K562 (cell line): Measurements from ENCODE around the gene CST4. TPM values are rescaled to one million over a fixed set of nuclear protein-coding genes. Genes with fewer than 3 reads are reported as not detected.

ENCODE experiments used
- ATAC-seq: fragments of 200-7000 bp; cut with Tn5 transposase; 3 replicates; pipeline ENCODE4 v1.9.1; 2020; ENCODE audit warnings: moderate library complexity
- BruUV-seq: library from RNA; stranded (reverse); fragments of 400-500 nt; replicated peaks from 2 replicates; lab custom pipeline; 2021; lab: Mats Ljungman, UMichigan
- CTCF ChIA-PET: fragments of 300-600 bp; formaldehyde crosslinking; extraction: SDS; loops from one replicate; lab custom pipeline; 2021; ENCODE audit warnings: low intra/inter-chr PET ratio; lab: Yijun Ruan, JAX
- POLR2A ChIA-PET: fragments of 300-600, 350-650 bp; sonication (Branson Sonifier 250); formaldehyde crosslinking; extraction: SDS; loops from one replicate; lab custom pipeline; 2021; ENCODE audit warnings: antibody characterized with exemption, inconsistent platforms; lab: Yijun Ruan, JAX
- DNase-seq, 4 experiments: peaks; one replicate each; pipeline versions ENCODE4 v3.0.0 to v3.0.0-alpha.2; 2011 to 2018; ENCODE audit warnings: low spot score in 3 of 4, mixed read lengths in 3 of 4; ENCODE audit errors: extremely low read depth in 1 of 4
- FAIRE-seq: peaks from 2 replicates; lab custom pipeline; 2011; peaks lifted over from hg19 to GRCh38; lab: Jason Lieb, UNC
- H2AFZ ChIP-seq: 2 replicates; pipeline ENCODE4 v1.6.0; 2011; ENCODE audit warnings: low read depth, low read length, control low read depth, inconsistent platforms
- H3K27ac ChIP-seq: fragments of 200-600 bp; 3 replicates; pipeline ENCODE4 v1.8.0; 2011; ENCODE audit warnings: low read depth, mild to moderate bottlenecking, control low read depth, inconsistent platforms, low read length, moderate library complexity, mixed read lengths; ENCODE audit errors: extremely low read depth
- H3K27me3 ChIP-seq, 2 experiments: fragments of 300-600 bp in 1 of 2; 2 replicates in 1 of 2; 3 replicates in 1 of 2; pipeline versions ENCODE4 v1.6.0 to v1.8.0; 2011; ENCODE audit warnings: inconsistent platforms in 2 of 2, low read length in 2 of 2, mild to moderate bottlenecking in 1 of 2, mixed read lengths in 1 of 2, moderate library complexity in 1 of 2; ENCODE audit not compliant: control insufficient read depth in 2 of 2, insufficient read depth in 2 of 2
- H3K36me3 ChIP-seq: fragments of 300-600 bp; 3 replicates; pipeline ENCODE4 v1.8.0; 2011; ENCODE audit warnings: mild to moderate bottlenecking, low read length, inconsistent platforms; ENCODE audit not compliant: control insufficient read depth, insufficient read depth
- H3K4me1 ChIP-seq, 2 experiments: fragments of 200-600 bp in 1 of 2; replicated peaks in 1 of 2; 2 replicates in 1 of 2; 3 replicates in 1 of 2; pipeline versions ENCODE4 v1.5.1 to v1.8.0; 2011; ENCODE audit warnings: inconsistent platforms in 2 of 2, low read length in 2 of 2, mild to moderate bottlenecking in 1 of 2, mixed read lengths in 1 of 2, moderate library complexity in 1 of 2; ENCODE audit not compliant: control insufficient read depth in 2 of 2, insufficient read depth in 2 of 2
- H3K4me2 ChIP-seq: 2 replicates; pipeline ENCODE4 v1.6.1; 2011; ENCODE audit warnings: low read length, control low read depth, inconsistent platforms, mixed read lengths; ENCODE audit not compliant: insufficient read depth
- H3K4me3 ChIP-seq: fragments of 200-600 bp; sonication (generic), shearing (Covaris generic); 2 replicates; pipeline ENCODE4 v1.5.1; 2016; ENCODE audit warnings: control low read depth, inconsistent platforms
- H3K79me2 ChIP-seq: fragments of 200-600 bp; 3 replicates; pipeline ENCODE4 v1.8.0; 2011; ENCODE audit warnings: low read length, inconsistent platforms; ENCODE audit not compliant: control insufficient read depth, insufficient read depth
- H3K9ac ChIP-seq, 2 experiments: 2 replicates each; pipeline versions ENCODE4 v1.6.0 to v1.6.1; 2011; ENCODE audit warnings: low read depth in 2 of 2, low read length in 2 of 2, control low read depth in 1 of 2, inconsistent platforms in 1 of 2, mild to moderate bottlenecking in 1 of 2, mixed read lengths in 1 of 2; ENCODE audit not compliant: insufficient read depth in 1 of 2
- H3K9me1 ChIP-seq: one replicate; pipeline ENCODE4 v1.6.0; 2011; ENCODE audit warnings: inconsistent platforms, mild to moderate bottlenecking, low read length, moderate library complexity; ENCODE audit not compliant: control insufficient read depth, insufficient read depth
- H3K9me3 ChIP-seq: replicated peaks from 2 replicates; pipeline ENCODE4 v1.5.1; 2011; ENCODE audit warnings: low read depth, low read length, inconsistent platforms; ENCODE audit not compliant: control insufficient read depth, insufficient read depth
- H4K20me1 ChIP-seq: replicated peaks from 2 replicates; pipeline ENCODE4 v1.6.1; 2011; ENCODE audit warnings: low read length, inconsistent platforms, mixed read lengths; ENCODE audit not compliant: control insufficient read depth, insufficient read depth
- CBX1 ChIP-seq: sonication (generic); IDR thresholded peaks from 2 replicates; pipeline ENCODE4 v1.6.1; 2016; ENCODE audit warnings: antibody characterized with exemption, low read depth, mild to moderate bottlenecking
- HEY1 ChIP-seq: fragments of 250-450 bp; sonication (Bioruptor Pico); IDR thresholded peaks from 2 replicates; pipeline ENCODE4 v1.5.0; 2020; ENCODE audit warnings: mild to moderate bottlenecking, moderate library complexity, borderline replicate concordance
- NR2C1 ChIP-seq, 2 experiments: fragments of 450-650 bp; IDR thresholded peaks; 2 replicates each; pipeline ENCODE4 v1.6.1; 2017; ENCODE audit warnings: mild to moderate bottlenecking in 2 of 2, antibody characterized with exemption in 1 of 2, inconsistent platforms in 1 of 2, missing compliant biosample characterization in 1 of 2, missing genetic modification characterization in 1 of 2
- PRPF4 ChIP-seq: fragments of 200-400 bp; formaldehyde crosslinking; IDR thresholded peaks from one replicate; pipeline ENCODE4 v1.6.1; 2017; ENCODE audit warnings: low read length, low read depth, mild to moderate bottlenecking; ENCODE audit not compliant: insufficient read depth, poor library complexity, severe bottlenecking
- RUNX1 ChIP-seq: sonication (generic); IDR thresholded peaks from 2 replicates; pipeline ENCODE4 v1.6.1; 2016; ENCODE audit warnings: antibody characterized with exemption, low read depth
- SUPT5H ChIP-seq: fragments of 450-650 bp; IDR thresholded peaks from 2 replicates; pipeline ENCODE4 v1.6.1; 2016
- TSHZ1 ChIP-seq: fragments of 250-450 bp; sonication (Bioruptor Pico); IDR thresholded peaks from 2 replicates; pipeline ENCODE4 v1.4.0; 2020; ENCODE audit warnings: mild to moderate bottlenecking, moderate library complexity
- ZNF583 ChIP-seq: fragments of 250-450 bp; sonication (Bioruptor Pico); IDR thresholded peaks from 2 replicates; pipeline ENCODE4 v1.4.0; 2020
- ZNF830 ChIP-seq: fragments of 250-450 bp; sonication (Bioruptor Pico); IDR thresholded peaks from 2 replicates; pipeline ENCODE4 v1.5.0; 2021; ENCODE audit warnings: mild to moderate bottlenecking
- WGBS: fragments of 100-300 bp; shearing (Covaris generic); methylation state at CpG from one replicate; pipeline ENCODE4 v1.1.6; 2016; ENCODE audit warnings: low coverage, mixed read lengths; ENCODE audit not compliant: insufficient coverage; ENCODE audit errors: missing lambda C conversion rate; 5-methylcytosine and 5-hydroxymethylcytosine counted together
- in situ Hi-C: fragments of 300-500 bp; cut with MboI; formaldehyde crosslinking; loops from 4 replicates; pipeline ENCODE4 v1.15.0; 2018; ENCODE audit warnings: inconsistent platforms, mixed read lengths
- intact Hi-C: fragments of 100-400 bp; cut with micrococcal nuclease; formaldehyde crosslinking; loops from 2 replicates; pipeline ENCODE4 v1.14.2; 2022
- polyA plus RNA-seq, 8 experiments: library from polyadenylated mRNA; depleted of rRNA in 4 of 8; stranded (reverse) in 5 of 8; unstranded in 3 of 8; fragments of >200 nt; fragmentation: Nextera tagmentation in 2 of 8; fragmentation: Illumina TruSeq in 1 of 8; extraction: Ambion mirVana in 2 of 8; extraction: Trizol in 1 of 8; gene quantifications; 2 replicates each; pipeline versions ENCODE4 v1.2.1 to v1.2.3, GENCODE V29; 2011 to 2014; ENCODE audit warnings: inconsistent platforms in 1 of 8, missing spikeins in 1 of 8
- total RNA-seq, 7 experiments: library from RNA; depleted of rRNA in 6 of 7; stranded (reverse); fragments of >200 nt in 6 of 7; fragmentation: Illumina TruSeq in 2 of 7; extraction: Trizol in 2 of 7; gene quantifications; 2 replicates each; pipeline versions ENCODE4 v1.2.1 to v1.2.3, GENCODE V29; 2011 to 2021; ENCODE audit warnings: low replicate concordance in 1 of 7

Gene CST4
- total and polyA plus RNA-seq, 9 of the 15 experiments (the other 6 are each of a cell fraction or from before 2014, with no cell fraction given), result not detected

DNA sequence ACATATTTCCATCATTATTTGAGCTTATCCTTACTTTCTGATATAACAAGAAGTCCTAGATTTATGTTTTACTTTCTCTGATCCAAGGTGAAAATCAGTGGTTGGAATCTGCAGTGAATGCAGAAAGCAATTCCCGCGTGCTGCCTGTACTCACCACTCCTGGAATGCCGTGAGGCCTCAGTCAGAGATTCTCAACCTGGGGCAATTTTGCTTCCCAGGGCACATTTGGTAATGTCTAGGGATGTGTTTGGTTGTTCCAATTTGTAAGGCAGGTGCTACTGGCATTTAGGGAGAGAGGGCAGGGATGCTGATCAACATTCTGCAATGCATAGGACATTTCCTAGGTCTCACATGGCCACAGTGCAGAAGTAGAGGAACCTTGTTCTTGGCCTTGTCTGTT, 23.9 kb downstream of the CST4 start:
- H3K27me3 ChIP-seq, result no peaks in the 10 kb centered on the region
- BruUV-seq, result no TSS peak
- no peak overlapping the region for H3K4me3 ChIP-seq
- ATAC-seq, result no peak
- H2AFZ ChIP-seq, result no peak overlapping the region
- DNase-seq, result no peak
- peaks cover 2 to 13% of the 10 kb centered on the region in 2 experiments; a peak in 4 of 5 replicates for H3K4me1 ChIP-seq
- H3K36me3 ChIP-seq, result no peaks in the 10 kb centered on the region
- intact Hi-C loops (no loop called here), in situ Hi-C loops (loop anchor here (5.0 kb wide), 1 partner anchor 1252 kb away; no protein-coding TSS in a partner anchor)
- FAIRE-seq, result no peak
- H3K9me3 ChIP-seq, result no peaks in the 10 kb centered on the region
- no peak overlapping the region for H3K9ac ChIP-seq
- H3K9me1 ChIP-seq, result no peaks in the 10 kb centered on the region
- CTCF ChIA-PET, result no interaction called here
- H3K79me2 ChIP-seq, result no peaks in the 10 kb centered on the region
- WGBS, result 7% methylated on average over 3 of the region's 3 CpGs
- TF ChIP-seq TSHZ1 (CRISPR knock-in tag), result no peak
- no peak for TF ChIP-seq CBX1
- no peak for TF ChIP-seq ZNF830
- no peak for TF ChIP-seq HEY1 (CRISPR knock-in tag)
- TF ChIP-seq ZNF583 (CRISPR knock-in tag), result no peak
- TF ChIP-seq SUPT5H, result no peak
- TF ChIP-seq PRPF4, result no peak
- TF ChIP-seq RUNX1, result no peak
- no peak for TF ChIP-seq NR2C1 (IDR thresholded peaks at IDR 0.05)
- TF ChIP-seq NR2C1 (tag; IDR thresholded peaks at IDR 0.05), result no peak
- no peaks in the 10 kb centered on the region for H4K20me1 ChIP-seq
- POLR2A ChIA-PET, result no interaction called here
- no peak overlapping the region for H3K4me2 ChIP-seq
- H3K27ac ChIP-seq, result no peak overlapping the region
